HCT116 (cell line): ENCODE results near the gene ABCC1. TPM values are rescaled to one million over a fixed set of nuclear protein-coding genes. Genes with fewer than 3 reads are reported as not detected.
"Not testable (repeated sequence)": the region's sequence is repeated elsewhere in the genome, so short reads cannot be mapped to it uniquely, and the experiment has no call there.

Experiments used
- ATAC-seq: fragments of 200-7000 bp; cut with Tn5 transposase; 2 replicates; pipeline ENCODE4 v1.9.1; 2020; ENCODE audit warnings: mild to moderate bottlenecking, moderate library complexity
- BruUV-seq: library from RNA; stranded (reverse); fragments of 400-500 nt; replicated peaks from 2 replicates; lab custom pipeline; 2021; lab: Mats Ljungman, UMichigan
- CTCF ChIA-PET: fragments of 300-600 bp; sonication (Branson Sonifier 250); formaldehyde crosslinking; loops from one replicate; lab custom pipeline; 2021; ENCODE audit warnings: antibody characterized with exemption; lab: Charles Lee
- POLR2A ChIA-PET: fragments of 300-600, 350-600 bp; sonication (Branson Sonifier 250); formaldehyde crosslinking; loops from one replicate; lab custom pipeline; 2021; ENCODE audit warnings: antibody characterized with exemption; lab: Charles Lee
- RAD21 ChIA-PET, 2 experiments: fragments of 300-600 bp; sonication (Branson Sonifier 250); formaldehyde crosslinking; loops; one replicate each; lab custom pipeline; 2023; ENCODE audit warnings: low total read pairs in 2 of 2; ENCODE audit not compliant: uncharacterized antibody in 2 of 2, unreplicated experiment in 2 of 2, low non-redundant PET in 1 of 2; lab: Charles Lee
- DNase-seq: peaks from one replicate; pipeline ENCODE4 v3.0.0-alpha.2; 2010; ENCODE audit warnings: low read depth, low spot score
- H2AFZ ChIP-seq: fragments of 200-600 bp; shearing (Covaris generic), sonication (generic); 2 replicates; pipeline ENCODE4 v1.6.1; 2017; ENCODE audit warnings: low read depth, mixed run types, mixed read lengths, antibody characterized with exemption, low read length; ENCODE audit not compliant: poor library complexity, severe bottlenecking
- H3K27ac ChIP-seq: 2 replicates; pipeline ENCODE4 v1.5.1; 2012; ENCODE audit warnings: low read depth, low read length
- H3K27me3 ChIP-seq: fragments of 200-600 bp; sonication (generic); 2 replicates; pipeline ENCODE4 v1.6.1; 2016; ENCODE audit warnings: mixed run types, low read length, mixed read lengths; ENCODE audit not compliant: insufficient read depth
- H3K36me3 ChIP-seq, 2 experiments: fragments of 200-500 bp in 1 of 2; fragments of 200-600 bp in 1 of 2; sonication (Bioruptor generic) in 1 of 2; sonication (generic) in 1 of 2; 2 replicates each; pipeline versions ENCODE4 v1.5.1 to v1.6.1; 2014 to 2016; ENCODE audit warnings: low read length in 2 of 2, inconsistent platforms in 1 of 2, mixed read lengths in 1 of 2, mixed run types in 1 of 2; ENCODE audit not compliant: insufficient read depth in 2 of 2, control insufficient read depth in 1 of 2
- H3K4me1 ChIP-seq, 2 experiments: fragments of 200-600 bp in 1 of 2; sonication (generic) in 1 of 2; 2 replicates each; pipeline versions ENCODE4 v1.5.1 to v1.6.1; 2012 to 2017; ENCODE audit warnings: low read length in 2 of 2, inconsistent platforms in 1 of 2, mild to moderate bottlenecking in 1 of 2, mixed read lengths in 1 of 2, mixed run types in 1 of 2, moderate library complexity in 1 of 2; ENCODE audit not compliant: insufficient read depth in 2 of 2, control insufficient read depth in 1 of 2
- H3K4me2 ChIP-seq: fragments of 200-600 bp; sonication (generic); 2 replicates; pipeline ENCODE4 v1.6.1; 2017; ENCODE audit warnings: mixed run types, low read length, mixed read lengths
- H3K4me3 ChIP-seq, 2 experiments: fragments of 200-600 bp in 1 of 2; sonication (generic) in 1 of 2; replicated peaks in 1 of 2; 2 replicates each; pipeline ENCODE4 v1.5.1; 2011 to 2016; ENCODE audit warnings: low read length in 2 of 2, control low read depth in 1 of 2, low read depth in 1 of 2, mild to moderate bottlenecking in 1 of 2, mixed read lengths in 1 of 2, mixed run types in 1 of 2
- H3K79me2 ChIP-seq: fragments of 200-600 bp; sonication (generic); 2 replicates; pipeline ENCODE4 v1.6.1; 2017; ENCODE audit warnings: mild to moderate bottlenecking, mixed run types, low read length, moderate library complexity, mixed read lengths; ENCODE audit not compliant: insufficient read depth
- H3K9ac ChIP-seq: fragments of 200-600 bp; sonication (generic); 2 replicates; pipeline ENCODE4 v1.6.1; 2016; ENCODE audit warnings: low read length, mixed read lengths
- H3K9me2 ChIP-seq: fragments of 200-600 bp; sonication (generic), shearing (Covaris generic); 2 replicates; pipeline ENCODE4 v1.6.1; 2017; ENCODE audit warnings: mixed run types, mild to moderate bottlenecking, moderate library complexity; ENCODE audit not compliant: insufficient read depth
- H3K9me3 ChIP-seq, 2 experiments: fragments of 200-500 bp in 1 of 2; fragments of 200-600 bp in 1 of 2; sonication (Bioruptor generic) in 1 of 2; sonication (generic) in 1 of 2; 2 replicates each; pipeline ENCODE4 v1.6.1; 2014 to 2017; ENCODE audit warnings: low read length in 2 of 2, mixed read lengths in 2 of 2, inconsistent platforms in 1 of 2, low read depth in 1 of 2, mild to moderate bottlenecking in 1 of 2, mixed run types in 1 of 2, moderate library complexity in 1 of 2; ENCODE audit not compliant: control insufficient read depth in 1 of 2, insufficient read depth in 1 of 2
- H4K20me1 ChIP-seq: fragments of 200-600 bp; sonication (generic), shearing (Covaris generic); 2 replicates; pipeline ENCODE4 v1.6.1; 2017; ENCODE audit warnings: mixed run types, mild to moderate bottlenecking, moderate library complexity; ENCODE audit not compliant: insufficient read depth
- MAX ChIP-seq: IDR thresholded peaks from 2 replicates; pipeline ENCODE4 v1.6.1; 2012
- POLR2AphosphoS5 ChIP-seq: IDR thresholded peaks from 2 replicates; pipeline ENCODE4 v1.6.1; 2011; ENCODE audit warnings: mild to moderate bottlenecking, low read depth, low read length, moderate library complexity
- TCF7L2 ChIP-seq: IDR thresholded peaks from 2 replicates; pipeline ENCODE4 v1.7.0; 2011; ENCODE audit warnings: borderline replicate concordance, inconsistent platforms; ENCODE audit not compliant: insufficient read depth, insufficient read length; ENCODE audit errors: extremely low read depth
- YY1 ChIP-seq: IDR thresholded peaks from 2 replicates; pipeline ENCODE4 v1.6.1; 2011; ENCODE audit warnings: low read length, low read depth, moderate library complexity, mild to moderate bottlenecking; ENCODE audit not compliant: insufficient replicate concordance; ENCODE audit errors: extremely low read depth
- intact Hi-C: fragments of 100-400 bp; cut with micrococcal nuclease; formaldehyde crosslinking; loops from 2 replicates; pipeline ENCODE4 v1.10.0; 2022
- total RNA-seq: library from RNA; stranded (reverse); gene quantifications from one replicate; pipeline ENCODE4 v1.2.1, GENCODE V29; 2021; ENCODE audit not compliant: unreplicated experiment

ABCC1 gene
- total RNA-seq, 1 experiment from 2014 or later: 61.9 TPM

DNA sequence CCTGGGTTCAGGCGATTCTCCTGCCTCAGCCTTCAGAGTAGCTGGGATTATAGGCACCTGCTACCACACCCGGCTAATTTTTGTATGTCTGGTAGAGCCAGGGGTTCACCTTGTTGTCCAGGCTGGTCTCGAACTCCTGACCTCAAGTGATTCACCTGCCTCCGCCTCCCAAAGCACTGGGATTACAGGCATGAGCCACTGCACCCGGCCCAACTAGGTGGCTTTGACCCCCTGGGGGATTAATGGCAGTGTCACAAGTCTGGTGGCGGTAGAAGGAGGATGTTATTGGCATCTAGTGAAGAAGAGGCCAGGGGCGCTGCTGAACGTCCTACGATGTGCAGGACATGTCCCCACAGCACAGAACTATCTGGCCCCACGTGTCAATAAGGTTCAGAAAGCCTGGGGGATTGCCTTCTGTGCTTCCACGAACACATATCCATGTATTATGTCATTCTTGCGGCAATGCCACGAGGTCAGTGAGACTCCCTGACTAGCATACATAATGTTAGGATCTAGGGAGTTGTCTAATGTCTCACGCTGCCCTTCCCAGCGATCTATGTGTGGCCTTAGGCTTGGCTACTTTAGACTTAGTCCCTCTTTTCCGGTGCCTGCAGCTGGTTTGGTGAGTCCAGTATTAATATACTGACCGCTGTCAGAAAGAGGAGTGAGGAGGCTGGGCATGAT is 198.0 kb downstream of the ABCC1 start:
- no peak overlapping the region for H3K9ac ChIP-seq

DNA sequence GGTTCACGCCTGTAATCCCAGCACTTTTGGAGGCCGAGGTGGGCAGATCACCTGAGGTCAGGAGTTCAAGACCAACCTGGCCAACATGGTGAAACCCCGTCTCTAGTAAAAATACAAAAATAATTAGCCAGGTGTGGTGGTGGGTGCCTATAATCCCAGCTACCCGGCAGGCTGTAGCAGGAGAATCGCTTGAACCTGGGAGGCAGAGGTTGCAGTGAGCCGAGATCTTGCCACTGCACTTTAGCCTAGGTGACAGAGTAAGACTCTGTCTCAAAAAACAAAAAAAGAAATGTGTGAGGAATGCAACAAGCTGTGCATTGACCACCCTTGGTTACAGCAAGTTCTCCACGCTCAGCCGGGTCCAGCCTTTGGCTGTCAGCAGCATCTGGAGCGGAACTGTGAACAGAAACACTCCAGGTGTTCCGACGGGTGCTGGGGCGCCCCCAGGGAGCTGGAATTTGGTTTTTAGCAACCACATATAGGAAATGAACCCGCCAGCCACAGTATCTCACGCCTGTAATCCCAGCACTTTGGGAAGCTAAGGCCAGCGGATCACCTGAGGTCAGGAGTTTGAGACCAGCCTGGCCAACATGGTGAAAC is 198.7 kb downstream of the ABCC1 start:
- H3K9me2 ChIP-seq, H3K9me3 ChIP-seq, H3K79me2 ChIP-seq, H4K20me1 ChIP-seq, ATAC-seq, DNase-seq, H2AFZ ChIP-seq, H3K4me3 ChIP-seq, RAD21 ChIA-PET, H3K9ac ChIP-seq, H3K27ac ChIP-seq, BruUV-seq, H3K4me1 ChIP-seq, intact Hi-C loops, H3K4me2 ChIP-seq, POLR2A ChIA-PET, H3K27me3 ChIP-seq: not testable (repeated sequence)
- CTCF ChIA-PET: interaction anchor here (0.9 kb wide), 1 partner anchor 21 kb away, joined by 3 read pairs; no protein-coding TSS in a partner anchor
- peaks cover 2 to 11% of the 10 kb centered on the region in 2 experiments; a peak in 2 of 4 replicates for H3K36me3 ChIP-seq

More for the DNA sequence above, 198.0 kb downstream of the ABCC1 start:
- H2AFZ ChIP-seq: no peak overlapping the region
- no peaks in the 10 kb centered on the region; the same call in 1 of the 2 replicates for H3K79me2 ChIP-seq
- H3K27me3 ChIP-seq: no peaks in the 10 kb centered on the region
- intact Hi-C loops: no loop called here
- no peak for TF ChIP-seq YY1
- no peak for TF ChIP-seq TCF7L2
- no peak for TF ChIP-seq MAX
- TF ChIP-seq POLR2AphosphoS5: no peak
- TF ChIP-seq, all 23 proteins: peak for 0
- ChIA-PET POLR2A (no interaction called here), RAD21 (no interaction called here), CTCF (interaction anchor here (0.9 kb wide), 1 partner anchor 20 kb away, joined by 3 read pairs; no protein-coding TSS in a partner anchor)
- Histone ChIP-seq H3K4me3 (no peak overlapping the region), H3K4me1 (peaks cover 0 to 8% of the 10 kb centered on the region in 2 experiments; a peak in 1 of 4 replicates), H3K36me3 (peaks cover 4 to 12% of the 10 kb centered on the region in 2 experiments; a peak in 2 of 4 replicates), H3K9me2 (no peaks in the 10 kb centered on the region), H3K4me2 (no peak overlapping the region), H4K20me1 (no peaks in the 10 kb centered on the region), H3K27ac (no peak overlapping the region), H3K9me3 (no peaks in the 10 kb centered on the region)
- no TSS peak for BruUV-seq
- DNase-seq: no peak
- no peak for ATAC-seq
